GM23338 (cell line): Measurements from ENCODE around the gene RRAS2.

Experiments used
- CREB1 ChIP-seq: fragments of 250-450 bp; sonication (Bioruptor Pico); IDR thresholded peaks from 2 replicates; pipeline ENCODE4 v1.5.0; 2020; ENCODE audit warnings: low read depth, mild to moderate bottlenecking, moderate library complexity
- CTCF ChIP-seq, 2 experiments: fragments of 200-600 bp in 1 of 2; sonication (generic) in 1 of 2; conservative IDR thresholded peaks; 2 replicates each; pipeline versions ENCODE4 v1.5.1 to v1.6.1; 2016 to 2017; ENCODE audit warnings: antibody characterized with exemption in 2 of 2, low read depth in 2 of 2, mild to moderate bottlenecking in 2 of 2, moderate library complexity in 1 of 2
- POLR2AphosphoS5 ChIP-seq: IDR thresholded peaks from 2 replicates; pipeline ENCODE4 v1.6.1; 2016; ENCODE audit warnings: antibody characterized with exemption, low read depth

GRCh38 chr11:14340721-14341120, 18.3 kb downstream of the RRAS2 start:
- TF ChIP-seq CTCF (conservative IDR thresholded peaks at IDR 0.05; ENCODE audit: low read depth in 2 of 2), result no peak
- TF ChIP-seq POLR2AphosphoS5, result peak; percentile 18; the same call in 1 of the 2 replicates
- TF ChIP-seq CREB1 (CRISPR knock-in tag), result no peak
